ENCODE results near the gene SPTLC2.

DNA sequence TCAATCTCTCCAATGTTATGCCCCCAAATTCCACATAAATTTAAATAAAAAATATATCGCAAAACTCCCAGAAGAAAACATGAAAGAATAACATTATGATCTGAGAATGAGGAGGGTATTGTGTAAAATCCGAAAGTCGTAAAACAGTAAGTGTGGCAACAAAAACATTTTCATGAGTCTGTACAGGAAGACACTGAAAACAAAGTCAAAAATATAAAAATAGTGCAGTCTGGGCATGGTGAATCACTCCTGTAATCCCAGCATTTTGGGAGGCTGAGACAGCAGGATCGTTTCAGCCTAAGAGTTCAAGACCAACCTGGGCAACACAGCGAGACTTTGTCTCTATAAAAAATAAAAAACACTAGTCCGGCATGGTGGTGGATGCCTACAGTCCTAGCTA is 57.1 kb downstream of the SPTLC2 start:
- TF ChIP-seq CTCF (IDR thresholded peaks at IDR 0.05; ENCODE audit: low read depth, low read length), result no peak
- TF ChIP-seq POLR2A (IDR thresholded peaks at IDR 0.05; ENCODE audit: extremely low read depth, insufficient read length), result no peak
- no peak for TF ChIP-seq MYC (IDR thresholded peaks at IDR 0.05; ENCODE audit: low read depth, low read length)
- TF ChIP-seq MAX (IDR thresholded peaks at IDR 0.05; ENCODE audit: low read depth, low read length), result no peak
